Suppressor macrophage treated with lipopolysaccharide for 1 hour (primary cell): Measurements from ENCODE around the gene COL17A1.

Experiments used
- DNase-seq, 3 donors: peaks; one replicate each; pipeline ENCODE4 v3.0.0-alpha.2; 2020 to 2022

The COL17A1 gene

GRCh38 chr10:104049504-104050250, 36.0 kb downstream of the COL17A1 start:
- DNase-seq = peak; percentile 21 to 48 (median 42)

GRCh38 chr10:104046651-104047050, 39.0 kb downstream of the COL17A1 start:
- DNase-seq = no peak

- DNase-seq = peak; percentile 61 to 67 (median 66)
Observed at GRCh38 chr10:104045151-104046089, 40.3 kb downstream of the COL17A1 start.

- no peak for DNase-seq
Observed at GRCh38 chr10:104043854-104044253, 41.8 kb downstream of the COL17A1 start.

GRCh38 chr10:104043185-104043830, 42.4 kb downstream of the COL17A1 start:
- DNase-seq = no peak

GRCh38 chr10:104041891-104042535, 43.7 kb downstream of the COL17A1 start:
- DNase-seq = no peak

GRCh38 chr10:104040862-104041789, 44.6 kb downstream of the COL17A1 start:
- no peak for DNase-seq

- no peak for DNase-seq
Observed at GRCh38 chr10:104040382-104040781, 45.3 kb downstream of the COL17A1 start.

- DNase-seq = no peak
Observed at GRCh38 chr10:104038958-104039752, 46.5 kb downstream of the COL17A1 start.

- DNase-seq = no peak
Observed at GRCh38 chr10:104038537-104038936, 47.1 kb downstream of the COL17A1 start.

GRCh38 chr10:104037261-104037951, 48.3 kb downstream of the COL17A1 start:
- DNase-seq = no peak

- no peak for DNase-seq
Observed at GRCh38 chr10:104036518-104037260, 49.0 kb downstream of the COL17A1 start.

- DNase-seq = no peak
Observed at GRCh38 chr10:104036069-104036384, 49.7 kb downstream of the COL17A1 start.

- DNase-seq = no peak
Observed at GRCh38 chr10:104035194-104036068, 50.2 kb downstream of the COL17A1 start.

GRCh38 chr10:104034401-104035193, 51.1 kb downstream of the COL17A1 start:
- DNase-seq = no peak

- DNase-seq = no peak
Observed at GRCh38 chr10:104033966-104034365, 51.7 kb downstream of the COL17A1 start.

- no peak for DNase-seq
Observed at GRCh38 chr10:104033401-104033930, 52.2 kb downstream of the COL17A1 start.
